ENCODE measurements around the gene EXOC4.

Gene EXOC4

DNA sequence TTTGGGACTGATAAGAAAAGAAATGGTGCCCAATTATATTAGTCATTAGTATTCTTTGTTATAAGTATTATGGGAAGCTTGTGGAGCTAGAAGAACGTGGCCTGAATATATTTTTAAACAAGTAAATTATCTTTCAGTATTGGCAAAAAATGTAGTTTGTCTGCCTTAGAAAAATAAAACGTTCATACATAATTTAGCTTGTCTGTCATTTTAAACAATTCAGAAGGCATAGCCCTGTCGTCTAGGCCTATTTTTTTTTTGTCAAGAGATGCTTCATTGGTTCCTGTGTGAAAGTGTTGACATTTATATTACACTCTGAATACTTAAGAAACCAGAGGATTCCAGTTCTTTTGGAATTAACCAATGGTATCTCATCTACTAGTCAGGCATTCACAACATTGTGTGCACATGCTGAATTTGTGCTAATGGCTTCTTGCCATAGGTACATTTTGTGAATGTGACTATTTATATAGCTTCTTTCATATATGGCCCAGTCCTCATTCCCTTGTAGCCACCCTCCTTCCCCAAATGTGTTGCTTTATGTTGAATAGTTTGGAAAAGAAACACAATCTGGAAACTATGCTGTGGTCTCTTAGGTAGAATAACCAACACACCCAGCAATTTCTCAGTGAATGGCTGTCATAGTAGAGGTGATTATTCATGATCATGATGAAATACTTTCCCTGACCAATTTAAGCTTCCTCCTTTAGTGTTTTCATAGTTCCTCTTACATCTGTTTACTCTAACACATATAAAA lies 435.8 kb downstream of the EXOC4 start:
- DNase-seq = no peak

DNA sequence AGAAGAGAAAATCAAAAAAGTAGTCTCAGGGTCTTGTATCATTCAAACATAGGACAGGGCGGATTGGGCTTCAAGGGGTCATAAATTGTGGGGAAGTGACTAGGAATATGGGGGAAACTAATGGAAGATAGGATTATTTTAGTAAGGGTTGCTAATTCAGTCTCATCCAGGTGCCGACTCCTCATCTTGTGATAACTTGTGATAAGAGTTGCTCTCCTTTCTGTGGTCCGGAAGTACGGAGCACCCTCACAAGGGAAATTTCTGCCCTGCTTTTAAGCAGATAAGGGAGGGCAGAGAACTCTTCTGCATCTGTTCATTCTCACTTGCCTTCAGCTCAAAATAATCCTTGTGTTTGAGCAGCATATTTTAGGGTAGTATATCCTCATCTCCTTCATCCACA lies 437.9 kb downstream of the EXOC4 start:
- DNase-seq = no peak

DNA sequence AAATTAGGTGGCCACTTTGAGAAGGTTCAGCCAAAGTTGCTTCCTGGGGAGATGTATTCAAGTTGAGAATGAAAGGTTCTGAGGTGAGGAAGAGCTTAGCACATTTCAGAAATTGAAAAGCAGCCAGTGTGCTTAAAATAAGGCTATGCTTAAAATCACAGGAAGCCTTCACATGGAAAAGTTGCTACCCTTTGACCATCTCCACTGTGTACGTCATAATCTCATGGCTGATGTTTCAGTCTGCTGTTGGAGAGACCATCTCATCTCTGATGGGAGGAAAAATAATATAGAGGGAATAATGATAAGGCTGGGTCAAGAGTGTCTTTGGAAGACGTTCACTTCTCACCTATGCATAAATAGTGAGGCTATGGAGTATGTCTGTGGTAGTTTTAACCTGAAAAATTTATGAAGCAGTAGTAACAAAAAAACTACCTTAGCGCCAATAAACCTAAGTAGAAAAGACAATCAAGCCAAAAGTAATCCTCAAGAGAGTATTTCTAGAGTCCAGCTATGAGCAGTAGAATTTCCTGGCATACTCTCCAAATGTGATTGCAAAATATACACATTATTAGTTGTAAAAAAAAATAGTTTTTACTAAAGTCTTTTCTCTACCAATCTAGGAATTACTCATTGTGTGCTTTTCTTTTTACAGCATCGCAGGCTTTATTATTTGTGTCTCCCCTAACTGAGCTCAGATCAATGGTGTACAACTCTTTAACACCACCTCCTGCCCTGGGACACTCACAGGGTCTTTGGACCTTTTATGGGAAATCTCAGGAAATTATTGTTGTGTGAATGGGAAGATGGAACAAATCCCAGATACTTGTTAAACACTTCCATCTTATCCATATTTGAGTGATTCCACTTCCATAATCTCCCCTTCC lies 439.1 kb downstream of the EXOC4 start:
- DNase-seq = no peak

DNA sequence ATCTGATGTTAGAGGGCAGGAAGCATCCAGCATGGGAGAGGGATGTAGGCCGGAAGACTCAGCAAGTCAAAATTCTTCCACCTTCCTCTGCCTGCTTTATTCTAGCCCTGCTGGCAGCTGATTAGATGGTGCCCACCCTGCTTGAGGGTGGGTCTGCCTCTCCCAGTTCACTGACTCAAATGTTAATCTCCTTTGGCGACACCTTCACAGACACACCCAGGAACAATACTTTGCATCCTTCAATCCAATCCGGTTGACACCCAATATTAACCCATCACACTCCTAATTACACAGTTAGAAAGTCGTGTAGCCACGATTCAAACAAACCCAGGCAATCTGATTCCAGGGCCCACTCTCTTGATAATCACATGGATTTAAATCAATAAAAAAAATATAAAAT lies 440.4 kb downstream of the EXOC4 start:
- DNase-seq = no peak

DNA sequence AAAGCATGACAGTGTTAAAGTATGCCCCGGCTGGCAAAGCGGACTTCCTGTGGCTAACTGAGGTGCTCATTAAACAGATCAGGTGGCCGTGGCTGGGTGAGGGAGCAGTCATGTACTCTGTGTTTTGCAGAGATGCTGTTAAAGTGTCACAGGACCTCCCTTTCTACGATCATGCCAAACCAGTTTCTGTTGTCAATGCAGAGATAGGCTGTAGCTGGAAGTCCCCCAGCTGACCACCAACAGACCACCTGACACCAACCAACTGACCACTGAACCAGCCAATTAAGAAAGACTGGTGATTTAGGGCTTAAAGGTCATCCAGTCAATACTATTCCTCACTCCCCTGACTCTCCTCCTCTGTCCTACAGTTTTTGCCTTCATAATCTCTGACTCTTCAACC lies 443.2 kb downstream of the EXOC4 start:
- DNase-seq = no peak

DNA sequence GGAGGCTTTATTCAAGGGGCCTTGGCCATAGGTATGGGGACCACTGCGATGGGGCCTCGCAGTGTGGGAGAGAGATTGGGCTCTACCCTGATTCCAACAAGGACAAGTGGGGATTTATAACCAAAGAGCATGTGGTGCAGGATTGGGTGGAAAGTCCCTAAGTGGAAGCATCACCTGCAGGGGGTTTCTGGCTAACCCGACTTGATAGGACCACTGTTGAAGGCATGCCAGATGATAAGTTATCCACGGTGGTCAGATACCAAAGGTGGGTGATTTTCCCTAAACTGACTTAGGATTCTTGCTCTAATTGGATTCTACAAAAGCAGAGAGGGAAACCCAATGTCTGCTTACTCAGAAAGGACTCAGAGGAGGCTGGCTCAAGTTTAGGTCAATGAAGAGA lies 444.7 kb downstream of the EXOC4 start:
- no peak for DNase-seq

DNA sequence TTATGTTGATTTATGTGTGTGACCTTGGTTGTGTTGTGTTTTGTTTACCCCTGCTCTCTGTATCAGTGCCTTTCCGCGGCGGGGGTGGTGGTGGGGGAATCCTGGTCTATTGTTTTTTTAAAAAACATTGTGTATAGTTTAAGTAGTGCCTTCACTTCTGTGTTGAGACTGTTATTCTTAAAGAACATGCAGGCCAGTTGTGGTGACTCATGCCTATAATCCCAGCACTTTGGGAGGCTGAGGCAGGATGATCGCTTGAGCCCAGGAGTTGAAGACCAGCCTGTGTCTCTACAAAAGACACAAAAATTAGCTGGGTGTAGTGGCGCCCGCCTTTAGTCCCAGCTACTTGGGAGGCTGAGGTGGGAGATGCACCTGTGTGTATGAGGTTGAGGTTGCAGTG lies 445.2 kb downstream of the EXOC4 start:
- DNase-seq = no peak

DNA sequence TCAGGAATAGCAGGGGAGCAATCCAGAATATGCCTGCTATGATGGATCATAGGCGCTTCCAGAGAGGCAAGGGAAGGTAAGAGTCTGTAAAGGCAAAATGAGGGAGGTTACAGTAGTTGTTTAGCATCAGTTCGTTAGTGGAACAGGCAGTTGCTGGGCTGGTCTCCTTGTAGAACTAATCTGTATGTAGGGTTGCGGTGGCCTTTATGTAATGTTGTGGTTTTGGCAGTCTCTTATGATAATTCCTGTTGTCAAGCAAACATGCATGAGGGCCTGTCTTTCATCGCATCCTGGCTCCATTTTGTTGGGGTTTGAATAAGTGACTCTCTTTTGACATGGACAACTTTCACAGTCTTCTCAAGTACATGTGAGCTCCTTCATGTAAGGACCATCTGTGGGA lies 446.5 kb downstream of the EXOC4 start:
- DNase-seq = no peak

DNA sequence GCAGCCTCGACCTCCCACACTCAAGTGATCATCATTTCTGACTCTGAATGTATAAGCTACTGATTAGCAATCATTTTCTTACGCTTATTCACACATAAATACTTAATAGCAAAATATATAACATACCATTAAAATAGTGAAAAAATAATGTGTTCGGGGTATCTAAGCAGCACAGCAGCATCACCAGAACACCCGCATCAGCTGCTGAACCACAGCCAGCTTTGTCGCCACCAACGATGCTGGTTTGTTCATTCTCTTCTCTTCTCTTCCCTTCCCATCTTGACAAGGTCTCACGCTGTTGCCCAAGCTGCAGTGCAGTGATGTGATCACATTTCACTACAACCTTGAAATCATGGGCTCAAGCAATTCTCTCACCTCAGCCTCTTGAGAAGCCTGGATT lies 449.2 kb downstream of the EXOC4 start:
- no peak for DNase-seq

DNA sequence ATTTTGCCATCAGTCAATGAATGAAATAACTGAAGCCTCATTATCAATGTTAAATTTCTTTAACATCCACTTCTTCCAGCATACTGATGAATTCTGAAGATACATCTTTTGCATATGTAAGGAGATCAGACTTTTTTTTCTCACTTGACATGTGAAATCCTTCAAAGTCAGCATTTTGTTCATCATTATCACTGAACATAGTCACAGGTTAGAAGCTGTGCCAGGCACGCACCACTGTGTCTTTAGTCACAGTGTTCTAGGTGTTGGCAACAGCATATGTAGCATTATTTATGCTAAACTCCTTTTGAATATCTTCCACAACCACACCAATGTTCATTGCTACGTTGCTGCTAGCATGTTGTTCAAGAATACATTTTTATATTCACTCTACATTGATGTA lies 450.1 kb downstream of the EXOC4 start:
- DNase-seq = no peak

DNA sequence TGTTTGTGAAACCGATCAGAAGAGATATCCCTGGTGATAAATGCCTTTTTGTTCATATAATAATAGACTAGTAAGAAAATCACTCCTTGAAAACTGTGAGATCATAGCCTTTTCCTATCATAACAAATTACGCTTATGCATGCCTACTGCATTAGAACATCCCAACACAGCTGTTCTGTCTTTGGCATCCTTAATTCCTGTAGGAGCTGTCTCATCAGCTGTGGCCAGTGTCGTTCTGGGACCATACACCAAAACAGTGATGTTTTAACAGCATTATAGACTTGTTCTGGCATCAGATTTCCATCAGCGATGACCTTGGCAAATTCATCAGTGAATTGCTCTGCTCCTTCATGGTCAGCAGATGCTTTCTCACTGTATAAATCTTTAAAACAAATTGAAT lies 450.7 kb downstream of the EXOC4 start:
- no peak for DNase-seq

DNA sequence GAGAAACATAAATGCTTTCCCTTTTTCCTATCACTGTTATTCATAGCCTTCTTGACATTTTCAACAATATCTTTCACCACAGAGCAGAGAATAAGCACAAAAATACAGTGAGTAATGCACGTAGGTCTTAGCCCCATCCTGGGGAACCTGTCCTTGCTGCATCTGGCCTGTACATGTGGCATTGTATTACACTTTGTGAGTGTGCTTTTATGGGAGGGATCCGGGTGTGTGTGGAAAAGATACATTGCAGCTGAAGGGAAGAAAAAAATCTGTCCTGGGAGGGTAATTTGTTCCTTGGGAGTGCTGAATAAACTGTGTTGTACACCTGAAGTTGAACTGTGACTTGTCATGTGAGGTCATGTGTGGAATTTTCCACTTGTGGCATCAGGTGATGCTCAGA lies 451.6 kb downstream of the EXOC4 start:
- DNase-seq = no peak

DNA sequence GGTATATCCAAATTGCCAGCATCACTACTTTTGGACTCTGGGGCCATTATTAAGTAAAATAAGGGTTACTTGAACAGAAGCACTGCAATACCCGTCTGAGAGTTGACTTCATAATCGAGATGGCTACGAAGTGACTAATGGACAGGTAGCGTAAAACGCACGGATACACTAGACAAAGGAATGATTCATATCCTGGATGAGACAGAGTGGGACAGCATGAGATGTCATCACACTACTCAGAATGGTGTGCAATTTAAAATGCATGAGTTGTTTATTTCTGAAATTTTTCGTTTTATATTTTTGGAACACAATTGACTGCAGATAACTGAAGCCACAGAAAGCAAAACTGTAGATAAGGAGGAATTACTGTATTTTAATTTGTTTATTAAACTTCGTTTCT lies 452.7 kb downstream of the EXOC4 start:
- no peak for DNase-seq

DNA sequence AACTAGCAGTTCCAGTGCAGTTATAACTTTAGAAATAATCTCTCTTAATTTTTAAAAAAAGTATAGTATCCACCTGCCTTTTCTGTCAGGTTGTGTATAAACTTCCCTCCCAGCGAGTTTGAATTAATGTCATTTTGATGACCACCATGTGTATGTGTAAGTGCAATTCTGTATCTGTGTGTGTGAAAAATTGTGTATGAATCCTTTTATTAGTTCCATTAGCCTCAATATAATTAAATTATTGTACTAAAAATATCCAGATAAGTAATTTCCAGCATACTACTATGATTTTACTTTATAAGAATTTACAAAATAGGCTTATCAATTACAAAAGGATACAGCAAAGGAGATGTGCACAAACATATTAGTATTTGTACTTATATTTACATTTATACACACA lies 453.1 kb downstream of the EXOC4 start:
- no peak for DNase-seq

DNA sequence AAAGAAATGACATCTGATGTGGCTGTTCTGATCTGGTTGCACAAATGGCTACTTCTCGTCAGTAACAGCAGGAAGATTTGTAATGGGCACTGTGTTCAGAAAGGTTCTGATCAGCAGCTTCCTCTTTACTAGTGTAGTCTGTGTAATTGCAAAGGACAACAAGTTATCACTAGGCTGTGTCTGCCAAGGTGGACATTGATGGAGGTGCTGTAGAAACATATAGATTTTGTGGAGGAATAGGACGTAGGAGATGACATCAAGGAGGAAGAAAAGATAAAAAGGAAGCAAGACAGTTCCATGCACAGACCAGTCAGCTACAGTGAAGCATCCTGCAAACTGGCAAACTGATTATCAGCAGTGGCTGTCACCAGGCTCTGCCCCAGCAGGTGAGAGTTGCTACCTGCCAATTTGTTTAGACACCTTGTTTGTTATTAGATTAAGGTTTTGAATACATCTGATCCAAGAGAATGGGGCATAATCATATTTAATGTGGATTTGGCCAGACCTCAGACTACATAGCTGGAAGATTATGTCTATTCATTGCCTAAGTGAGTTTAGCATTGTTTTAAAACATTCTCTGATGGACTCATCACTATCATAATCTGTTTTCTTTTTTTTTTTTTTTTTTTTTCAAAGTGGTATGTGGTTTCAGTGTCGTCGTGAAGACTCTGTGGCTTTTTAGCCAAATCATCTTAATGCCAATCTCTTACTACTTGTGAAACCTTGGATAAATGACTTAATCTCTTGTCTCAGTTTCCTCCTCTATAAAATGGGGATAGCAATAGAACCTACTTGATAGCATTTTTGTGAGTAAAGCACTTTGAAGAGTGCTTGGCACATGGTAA lies 456.4 kb downstream of the EXOC4 start:
- DNase-seq = no peak

DNA sequence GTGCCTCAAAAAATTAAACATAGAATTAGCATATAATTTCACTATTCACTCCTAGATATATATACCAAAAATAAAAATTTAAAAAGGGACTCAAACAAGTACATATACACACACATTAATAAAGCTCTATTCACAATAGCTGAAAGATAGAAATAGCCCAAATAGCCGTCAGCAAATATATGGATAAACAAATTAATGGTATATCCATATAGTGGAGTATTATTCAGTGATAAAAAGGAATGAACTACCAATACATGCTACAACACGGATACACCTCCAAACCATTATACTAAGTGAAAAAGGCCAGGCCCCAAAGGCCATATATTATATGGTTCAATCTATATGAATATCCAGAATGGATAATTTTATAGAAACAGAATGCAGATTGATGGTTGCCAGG lies 459.7 kb downstream of the EXOC4 start:
- no peak for DNase-seq

DNA sequence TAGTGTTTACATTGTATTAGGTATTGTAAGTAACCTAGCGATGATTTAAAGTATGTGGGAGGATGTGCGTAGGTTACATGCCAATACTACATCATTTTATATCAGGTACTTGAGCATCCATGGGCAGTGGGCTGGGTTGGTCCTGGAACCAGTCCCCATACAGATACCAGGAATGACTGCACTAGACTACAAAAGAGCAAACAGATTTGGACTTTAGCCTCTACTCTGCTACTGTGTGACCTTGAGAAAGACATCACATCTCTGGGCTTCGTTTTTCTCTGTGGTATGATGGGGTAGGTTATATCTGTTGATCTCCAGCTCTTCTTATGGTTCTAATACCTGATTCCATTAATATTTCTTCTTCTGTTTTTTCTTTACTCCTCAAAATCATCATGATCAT lies 461.8 kb downstream of the EXOC4 start:
- DNase-seq = no peak

DNA sequence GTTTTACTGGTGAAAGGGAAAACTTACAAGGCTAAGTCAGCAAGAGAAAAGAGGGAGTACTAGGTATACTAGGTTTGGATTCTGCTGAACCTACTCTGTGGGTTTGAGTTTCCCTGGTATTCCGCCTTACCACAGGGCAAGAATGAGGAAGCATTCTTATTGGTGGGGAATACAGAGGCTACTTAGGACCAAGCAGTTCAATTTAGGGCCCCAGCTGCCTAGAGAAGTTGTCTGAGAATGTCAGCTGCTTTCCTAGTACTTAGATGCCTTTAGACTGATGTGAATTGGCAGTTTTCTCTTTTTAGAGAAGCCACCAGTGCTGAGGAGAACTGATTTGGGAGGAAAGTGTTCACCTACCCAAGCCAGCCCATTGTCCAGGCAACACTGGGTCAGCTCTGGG lies 465.3 kb downstream of the EXOC4 start:
- DNase-seq = no peak

DNA sequence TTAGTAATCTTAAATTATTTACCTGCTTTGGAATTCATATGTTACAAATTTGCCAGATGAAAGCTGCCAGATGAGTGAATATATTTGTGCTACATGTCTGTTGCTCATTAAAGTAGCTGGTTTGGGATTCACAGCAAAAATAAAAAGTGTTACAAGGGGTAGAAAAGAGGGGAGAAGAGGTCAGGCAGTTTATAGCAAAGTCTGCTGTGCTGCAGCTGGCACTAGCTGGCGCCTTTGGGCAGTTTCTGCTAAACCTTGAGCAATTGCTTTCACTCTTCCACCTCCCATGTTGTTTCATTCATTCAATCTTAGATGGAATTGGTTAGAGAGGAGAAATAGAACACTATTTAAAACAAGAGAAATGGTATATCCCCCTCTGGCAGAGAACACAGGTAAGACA lies 470.2 kb downstream of the EXOC4 start:
- no peak for DNase-seq

DNA sequence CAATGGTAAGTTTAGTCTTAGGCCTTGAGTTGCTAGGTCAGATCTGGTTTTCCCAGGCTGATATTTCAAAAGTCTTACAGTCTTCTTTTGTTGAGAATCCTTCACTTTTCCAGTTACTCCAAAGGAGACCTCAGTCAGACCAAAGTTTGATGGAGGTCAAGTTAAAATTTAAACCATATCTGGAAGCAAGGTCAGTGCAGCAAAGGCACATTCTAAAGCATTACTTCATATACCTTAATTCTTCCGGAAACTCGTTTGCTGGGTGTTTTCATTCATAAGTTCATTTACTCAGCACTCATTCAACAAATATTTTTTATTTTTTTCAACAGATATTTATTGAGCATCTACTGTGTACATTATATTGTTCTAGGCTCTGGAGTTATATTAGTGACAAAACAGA lies 471.3 kb downstream of the EXOC4 start:
- no peak for DNase-seq

DNA sequence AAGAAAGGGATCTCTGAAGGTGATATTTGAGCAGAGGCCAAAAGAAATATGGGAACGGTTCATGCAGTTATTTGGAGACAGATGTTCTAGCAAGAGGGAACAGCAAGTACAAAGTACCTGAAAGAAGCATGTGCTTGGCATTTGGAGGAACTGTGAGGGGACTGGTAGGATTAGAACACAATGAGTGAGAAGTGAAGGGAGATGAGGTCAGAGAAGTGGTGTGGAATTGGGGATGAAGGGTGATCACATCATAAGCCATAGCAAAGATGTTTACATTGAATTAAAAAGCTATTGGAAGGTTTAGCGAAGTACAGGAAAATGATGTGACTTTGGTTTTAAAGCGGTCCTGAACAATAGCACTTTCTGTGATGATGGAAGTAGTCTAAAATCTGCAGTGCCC lies 471.8 kb downstream of the EXOC4 start:
- DNase-seq = no peak

DNA sequence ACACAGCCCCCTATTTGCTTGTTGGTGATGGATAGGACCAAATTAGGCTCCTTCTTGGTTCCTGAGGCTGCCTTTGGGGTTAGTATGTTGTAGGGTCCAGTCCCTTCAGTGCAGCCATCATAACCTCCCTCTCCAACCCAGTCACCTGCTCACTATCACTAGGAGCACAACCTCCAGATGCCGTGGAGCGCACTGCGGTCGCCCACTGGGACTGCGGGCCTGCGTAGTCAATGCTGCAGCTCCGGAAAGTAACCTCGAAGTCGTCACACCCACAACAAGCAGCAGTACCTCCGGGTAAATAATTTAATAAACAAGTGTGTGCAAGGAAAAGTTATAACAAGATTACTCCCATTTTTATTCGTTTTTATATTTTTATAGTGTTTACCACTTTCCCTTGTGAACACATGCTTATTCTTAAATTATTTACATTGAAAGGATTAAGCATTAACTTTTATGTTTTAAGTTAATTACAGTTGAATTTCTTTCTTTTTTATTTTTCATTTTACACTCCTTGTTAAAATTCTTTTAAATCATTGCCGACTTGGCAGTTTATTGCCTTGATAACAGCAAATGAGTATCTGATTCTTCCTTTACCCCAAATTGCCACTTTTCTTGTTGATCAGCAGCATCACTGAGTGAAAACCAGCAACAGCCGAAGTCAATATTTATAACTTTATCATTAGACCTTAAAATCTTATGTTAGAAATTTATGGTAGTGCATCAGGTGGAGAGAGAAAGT lies 474.8 kb downstream of the EXOC4 start:
- no peak for DNase-seq

DNA sequence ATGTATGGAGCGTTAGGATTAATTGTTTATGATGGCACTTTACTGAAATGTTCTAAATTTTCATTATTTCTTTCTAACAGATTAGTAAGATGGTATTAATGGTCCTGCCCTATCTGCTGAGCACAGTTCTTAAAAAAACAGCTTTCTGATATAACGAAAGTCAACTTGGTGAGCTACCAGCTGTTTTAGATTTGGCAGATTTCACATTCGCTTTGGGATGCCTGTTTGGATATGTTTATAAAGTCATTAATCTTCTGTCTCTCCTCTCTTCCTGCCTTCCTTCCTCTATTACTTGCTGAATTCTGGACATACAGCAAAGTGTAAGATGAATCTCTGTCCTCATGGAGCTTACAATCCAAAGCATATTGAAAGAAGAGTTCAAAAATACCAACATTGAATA lies 477.5 kb downstream of the EXOC4 start:
- DNase-seq = no peak

Measured in CD4-positive, alpha-beta T cell treated with Interleukin-4 for 4 hours (primary cell).